SK-N-SH (cell line): ENCODE measurements around the gene SPNS1.
"Not testable (repeated sequence)": the region's sequence is repeated elsewhere in the genome, so short reads cannot be mapped to it uniquely, and the experiment has no call there.

ENCODE experiments used
- CTCF ChIP-seq: fragments of 200-600 bp; sonication (generic); IDR thresholded peaks from 2 replicates; pipeline ENCODE4 v1.6.1; 2017; ENCODE audit warnings: antibody characterized with exemption, mild to moderate bottlenecking, moderate library complexity
- EZH2phosphoT487 ChIP-seq: fragments of 200-600 bp; sonication (generic); IDR thresholded peaks from 2 replicates; pipeline ENCODE4 v1.6.1; 2017; ENCODE audit warnings: low read depth, mixed run types, mild to moderate bottlenecking, antibody characterized with exemption, moderate library complexity, borderline replicate concordance
- NRF1 ChIP-seq: IDR thresholded peaks from 2 replicates; pipeline ENCODE4 v1.6.1; 2012; ENCODE audit warnings: low read depth, mild to moderate bottlenecking, low read length
- TAF1 ChIP-seq: IDR thresholded peaks from 2 replicates; pipeline ENCODE4 v1.6.1; 2012; ENCODE audit warnings: low read depth, mild to moderate bottlenecking, low read length, moderate library complexity, borderline replicate concordance
- USF2 ChIP-seq: fragments of 150-350 bp; IDR thresholded peaks from 2 replicates; pipeline ENCODE4 v1.6.1; 2017; ENCODE audit warnings: antibody characterized with exemption, low read length, low read depth, borderline replicate concordance
- YY1 ChIP-seq: IDR thresholded peaks from 2 replicates; pipeline ENCODE4 v1.4.0; 2012; ENCODE audit warnings: low read depth, mild to moderate bottlenecking

DNA sequence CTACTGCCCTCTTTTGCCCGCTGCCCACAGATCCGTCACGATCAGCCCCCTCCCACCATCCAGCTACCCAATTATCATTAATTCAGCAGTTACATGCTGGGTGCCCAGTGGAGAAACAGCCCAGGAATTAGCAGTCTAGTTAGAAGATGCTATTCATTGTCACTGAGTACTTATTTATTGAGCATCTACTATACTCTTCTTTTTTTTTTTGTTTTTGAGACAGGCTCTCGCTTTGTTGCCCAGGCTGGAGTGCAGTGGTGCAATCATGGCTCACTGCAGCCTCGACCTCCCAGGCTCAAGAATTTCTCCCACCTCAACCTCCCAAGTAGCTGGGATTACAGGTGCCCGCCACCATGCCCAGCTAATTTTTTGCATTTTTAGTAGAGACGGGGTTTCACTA is 34.8 kb upstream of the SPNS1 start:
- TF ChIP-seq YY1, CTCF, NRF1, EZH2phosphoT487, TAF1, USF2: not testable (repeated sequence)
